IMR-90 (cell line): ENCODE results near the gene TMCC3. TPM values are rescaled to one million over a fixed set of nuclear protein-coding genes. Genes with fewer than 3 reads are reported as not detected.

Experiments
- ATAC-seq: fragments of 200-7000 bp; cut with Tn5 transposase; 2 replicates; pipeline ENCODE4 v1.9.1; 2020; ENCODE audit warnings: low read depth, mild to moderate bottlenecking, moderate library complexity
- BruUV-seq: library from RNA; stranded (reverse); fragments of 400-500 nt; replicated peaks from 2 replicates; lab custom pipeline; 2021; lab: Mats Ljungman, UMichigan
- CTCF ChIA-PET: fragments of 300-600 bp; formaldehyde crosslinking; extraction: SDS; loops from one replicate; lab custom pipeline; 2021; ENCODE audit warnings: antibody characterized with exemption; lab: Yijun Ruan, JAX
- POLR2A ChIA-PET: fragments of 300-600 bp; sonication (Branson Sonifier 250); formaldehyde crosslinking; loops from one replicate; lab custom pipeline; 2022; ENCODE audit warnings: antibody characterized with exemption; ENCODE audit not compliant: unreplicated experiment; lab: Charles Lee
- DNase-seq: peaks from one replicate; pipeline ENCODE4 v3.0.0; 2013
- H2AFZ ChIP-seq: replicated peaks from 2 replicates; pipeline ENCODE3; 2013; ENCODE audit warnings: low read length, mild to moderate bottlenecking; ENCODE audit not compliant: poor library complexity
- H2AK5ac ChIP-seq: 2 replicates; pipeline ENCODE4 v1.6.1; 2013; ENCODE audit warnings: low read depth, low read length, inconsistent platforms
- H2AK9ac ChIP-seq: replicated peaks from 2 replicates; pipeline ENCODE3; 2013; ENCODE audit warnings: mild to moderate bottlenecking, low read depth, low read length, moderate library complexity; ENCODE audit not compliant: poor library complexity
- H2BK120ac ChIP-seq: 2 replicates; pipeline ENCODE4 v1.6.1; 2013; ENCODE audit warnings: low read depth, low read length, inconsistent platforms
- H2BK15ac ChIP-seq: 3 replicates; pipeline ENCODE4 v1.6.1; 2013; ENCODE audit warnings: low read depth, low read length, inconsistent platforms
- H2BK20ac ChIP-seq: 2 replicates; pipeline ENCODE4 v1.6.1; 2013; ENCODE audit warnings: low read depth, mild to moderate bottlenecking, inconsistent platforms, low read length, moderate library complexity
- H2BK5ac ChIP-seq: 2 replicates; pipeline ENCODE4 v1.6.1; 2013; ENCODE audit warnings: mild to moderate bottlenecking, low read depth, low read length, inconsistent platforms; ENCODE audit not compliant: poor library complexity, severe bottlenecking
- H3K14ac ChIP-seq: replicated peaks from 2 replicates; pipeline ENCODE4 v1.6.1; 2013; ENCODE audit warnings: low read depth, low read length, inconsistent platforms
- H3K18ac ChIP-seq: 2 replicates; pipeline ENCODE4 v1.6.1; 2013; ENCODE audit warnings: low read depth, low read length, control low read depth
- H3K23ac ChIP-seq: 2 replicates; pipeline ENCODE4 v1.6.1; 2013; ENCODE audit warnings: low read depth, low read length, inconsistent platforms
- H3K27ac ChIP-seq: 2 replicates; pipeline ENCODE4 v1.5.1; 2013; ENCODE audit warnings: mild to moderate bottlenecking, control low read depth, low read length; ENCODE audit not compliant: insufficient read depth
- H3K27me3 ChIP-seq: 2 replicates; pipeline ENCODE4 v1.6.1; 2013; ENCODE audit warnings: low read length; ENCODE audit not compliant: control insufficient read depth, insufficient read depth
- H3K36me3 ChIP-seq: 2 replicates; pipeline ENCODE4 v1.6.1; 2013; ENCODE audit warnings: low read length, mixed read lengths; ENCODE audit not compliant: control insufficient read depth, insufficient read depth
- H3K4ac ChIP-seq: 2 replicates; pipeline ENCODE4 v1.6.1; 2013; ENCODE audit warnings: low read depth, low read length, inconsistent platforms
- H3K4me1 ChIP-seq: 2 replicates; pipeline ENCODE4 v1.6.1; 2013; ENCODE audit warnings: low read length, mixed read lengths; ENCODE audit not compliant: control insufficient read depth, insufficient read depth
- H3K4me2 ChIP-seq: 2 replicates; pipeline ENCODE4 v1.6.1; 2013; ENCODE audit warnings: low read depth, mild to moderate bottlenecking, control low read depth, low read length, moderate library complexity
- H3K4me3 ChIP-seq: 2 replicates; pipeline ENCODE4 v1.5.1; 2013; ENCODE audit warnings: low read depth, mild to moderate bottlenecking, control low read depth, low read length, moderate library complexity; ENCODE audit not compliant: insufficient read depth
- H3K56ac ChIP-seq: 2 replicates; pipeline ENCODE4 v1.6.1; 2013; ENCODE audit warnings: low read length, inconsistent platforms; ENCODE audit not compliant: insufficient read depth; ENCODE audit errors: extremely low read depth
- H3K79me1 ChIP-seq, 2 experiments: 2 replicates each; pipeline ENCODE4 v1.6.1; 2013; ENCODE audit warnings: low read length in 2 of 2, inconsistent platforms in 1 of 2, low read depth in 1 of 2
- H3K9ac ChIP-seq: 2 replicates; pipeline ENCODE4 v1.6.1; 2013; ENCODE audit warnings: low read depth, low read length, control low read depth
- H3K9me1 ChIP-seq: 2 replicates; pipeline ENCODE4 v1.6.1; 2013; ENCODE audit warnings: low read length, inconsistent platforms; ENCODE audit not compliant: insufficient read depth
- H3K9me3 ChIP-seq: 2 replicates; pipeline ENCODE4 v1.6.1; 2013; ENCODE audit warnings: low read length; ENCODE audit not compliant: control insufficient read depth, insufficient read depth
- H4K20me1 ChIP-seq: 2 replicates; pipeline ENCODE4 v1.6.1; 2013; ENCODE audit warnings: low read length, inconsistent platforms; ENCODE audit not compliant: insufficient read depth
- H4K5ac ChIP-seq: 2 replicates; pipeline ENCODE4 v1.6.1; 2013; ENCODE audit warnings: mild to moderate bottlenecking, low read depth, low read length, control low read depth
- H4K8ac ChIP-seq, 2 experiments: 2 replicates each; pipeline ENCODE4 v1.6.1; 2013; ENCODE audit warnings: low read depth in 2 of 2, low read length in 2 of 2, control low read depth in 1 of 2, inconsistent platforms in 1 of 2
- H4K91ac ChIP-seq: 2 replicates; pipeline ENCODE4 v1.6.1; 2013; ENCODE audit warnings: low read depth, low read length, inconsistent platforms; ENCODE audit not compliant: insufficient read depth
- BHLHE40 ChIP-seq: fragments of 150-350 bp; IDR thresholded peaks from 2 replicates; pipeline ENCODE4 v1.6.1; 2016; ENCODE audit warnings: mild to moderate bottlenecking, low read depth, low read length
- CHD1 ChIP-seq: IDR thresholded peaks from 2 replicates; pipeline ENCODE4 v1.6.1; 2012; ENCODE audit warnings: low read depth, low read length, improper control_type of control experiment
- CTCF ChIP-seq: conservative IDR thresholded peaks from 2 replicates; pipeline ENCODE4 v1.5.1; 2012; ENCODE audit warnings: mild to moderate bottlenecking, low read depth, low read length, improper control_type of control experiment
- ELK1 ChIP-seq: fragments of 150-350 bp; IDR thresholded peaks from 2 replicates; pipeline ENCODE4 v1.6.1; 2016; ENCODE audit warnings: low read depth, mild to moderate bottlenecking, low read length, moderate library complexity, borderline replicate concordance
- MAFK ChIP-seq: IDR thresholded peaks from 2 replicates; pipeline ENCODE4 v1.6.1; 2012; ENCODE audit warnings: low read depth, low read length, improper control_type of control experiment
- MAZ ChIP-seq: IDR thresholded peaks from 2 replicates; pipeline ENCODE4 v1.6.1; 2012; ENCODE audit warnings: low read depth, mild to moderate bottlenecking, low read length, improper control_type of control experiment, moderate library complexity, borderline replicate concordance
- MXI1 ChIP-seq: IDR thresholded peaks from 2 replicates; pipeline ENCODE4 v1.6.1; 2012; ENCODE audit warnings: low read depth, mild to moderate bottlenecking, low read length, moderate library complexity, borderline replicate concordance
- NFE2L2 ChIP-seq: fragments of 150-350 bp; IDR thresholded peaks from 2 replicates; pipeline ENCODE4 v1.6.1; 2016; ENCODE audit warnings: low read depth, mild to moderate bottlenecking, low read length
- POLR2A ChIP-seq: IDR thresholded peaks from 2 replicates; pipeline ENCODE4 v1.6.1; 2012; ENCODE audit warnings: mild to moderate bottlenecking, low read depth, low read length
- RAD21 ChIP-seq: IDR thresholded peaks from 2 replicates; pipeline ENCODE4 v1.6.1; 2012; ENCODE audit warnings: low read length, improper control_type of control experiment
- RCOR1 ChIP-seq: IDR thresholded peaks from 2 replicates; pipeline ENCODE4 v1.6.1; 2012; ENCODE audit warnings: mild to moderate bottlenecking, low read length, improper control_type of control experiment; ENCODE audit not compliant: insufficient replicate concordance
- RFX5 ChIP-seq: IDR thresholded peaks from 2 replicates; pipeline ENCODE4 v1.8.0; 2012; ENCODE audit warnings: low read depth, mild to moderate bottlenecking, low read length, moderate library complexity
- SMC3 ChIP-seq: fragments of 150-350 bp; IDR thresholded peaks from 2 replicates; pipeline ENCODE4 v1.6.1; 2016; ENCODE audit warnings: low read depth, mild to moderate bottlenecking, antibody characterized with exemption, low read length, moderate library complexity
- USF2 ChIP-seq: fragments of 150-350 bp; IDR thresholded peaks from 2 replicates; pipeline ENCODE4 v1.6.1; 2017; ENCODE audit warnings: mild to moderate bottlenecking, antibody characterized with exemption, low read length, low read depth
- WGBS, 2 experiments: methylation state at CpG; one replicate each; pipeline versions ENCODE4 v1.1.5 to v1.1.7; 2013; ENCODE audit warnings: missing lambda C conversion rate in 2 of 2; ENCODE audit not compliant: insufficient read length in 1 of 2; ENCODE audit errors: extremely low coverage in 2 of 2; 5-methylcytosine and 5-hydroxymethylcytosine counted together
- dilution Hi-C: fragments of 300-500 bp; cut with HindIII; formaldehyde crosslinking; loops from one replicate; pipeline ENCODE4 v1.14.3; 2018; ENCODE audit warnings: low sequenced_read_pairs; ENCODE audit not compliant: unreplicated experiment
- in situ Hi-C: fragments of 300-500 bp; cut with MboI; formaldehyde crosslinking; loops from 3 replicates; pipeline ENCODE4 v1.14.3; 2019; ENCODE audit warnings: low sequenced_read_pairs, inconsistent platforms, mixed read lengths
- intact Hi-C: fragments of 100-400 bp; cut with micrococcal nuclease; formaldehyde crosslinking; loops from 2 replicates; pipeline ENCODE4 v1.10.0; 2022
- polyA plus RNA-seq, 3 experiments: library from polyadenylated mRNA; depleted of rRNA; stranded (reverse); fragments of >200 nt; gene quantifications; 2 replicates each; pipeline ENCODE4 v1.2.3, GENCODE V29; 2012; ENCODE audit warnings: low replicate concordance in 1 of 3
- total RNA-seq: library from RNA; depleted of rRNA; stranded (reverse); fragments of >200 nt; gene quantifications from 2 replicates; pipeline ENCODE4 v1.2.3, GENCODE V29; 2012

The TMCC3 gene
- total and polyA plus RNA-seq, 2 of the 4 experiments (the other 2 are of a cell fraction) = 0.14 to 0.36 TPM

- H2BK15ac ChIP-seq = no peak overlapping the region
- no peaks in the 10 kb centered on the region for H3K9me1 ChIP-seq
- H2AK9ac ChIP-seq = no peak overlapping the region
- H3K56ac ChIP-seq = no peak overlapping the region
- H4K91ac ChIP-seq = no peak overlapping the region
- ChIA-PET POLR2A (no interaction called here), CTCF (no interaction called here)
- H3K27ac ChIP-seq = no peak overlapping the region
- peaks cover 26% of the 10 kb centered on the region for H3K27me3 ChIP-seq
- H3K4me3 ChIP-seq = no peak overlapping the region
- no peak for TF ChIP-seq NFE2L2
- no peak for TF ChIP-seq BHLHE40
- no peak for TF ChIP-seq MAFK
- no peak for TF ChIP-seq RAD21
- TF ChIP-seq CTCF = no peak
- TF ChIP-seq CHD1 = no peak
- TF ChIP-seq POLR2A = no peak
- no peak for TF ChIP-seq RFX5
- TF ChIP-seq USF2 = no peak
- no peak for TF ChIP-seq MXI1
- TF ChIP-seq SMC3 = no peak
- no peak for TF ChIP-seq ELK1
- TF ChIP-seq RCOR1 = no peak
- no peak for TF ChIP-seq MAZ
- no peak overlapping the region for H3K23ac ChIP-seq
- intact Hi-C loops = loop anchor here (10.0 kb wide), 1 partner anchor 375 kb away; the partner anchor contains the start of gene NR2C1
- H3K79me1 ChIP-seq = no peaks in the 10 kb centered on the region
- dilution Hi-C loops = no loop called here
- H3K4ac ChIP-seq = no peak overlapping the region
- H3K36me3 ChIP-seq = no peaks in the 10 kb centered on the region
- H3K4me1 ChIP-seq = peaks cover 2% of the 10 kb centered on the region; the same call in 1 of the 2 replicates
- no peak overlapping the region for H2BK120ac ChIP-seq
- H3K4me2 ChIP-seq = no peak overlapping the region
- no peak overlapping the region for H2AFZ ChIP-seq
- WGBS, 2 experiments = no CpG with 5 or more reads among the region's 1 CpG
- no peak overlapping the region for H2BK5ac ChIP-seq
- H2BK20ac ChIP-seq = no peak overlapping the region
- H3K9ac ChIP-seq = no peak overlapping the region
- in situ Hi-C loops = no loop called here
- H3K18ac ChIP-seq = no peak overlapping the region
- no peak overlapping the region for H2AK5ac ChIP-seq
- ATAC-seq = no peak
- no peaks in the 10 kb centered on the region for H3K9me3 ChIP-seq
- no peak overlapping the region for H4K8ac ChIP-seq
- H4K20me1 ChIP-seq = no peaks in the 10 kb centered on the region; the same call in 1 of the 2 replicates
- DNase-seq = no peak
- no TSS peak for BruUV-seq
- H4K5ac ChIP-seq = no peak overlapping the region
- no peak overlapping the region for H3K14ac ChIP-seq
These were observed 49.4 kb upstream of the TMCC3 start for GRCh38 chr12:94699801-94700200.
